Lung (tissue), 12 donors: ENCODE measurements around the gene PUSL1. TPM values are rescaled to one million over a fixed set of nuclear protein-coding genes. Genes with fewer than 3 reads are reported as not detected.

Experiments
- ATAC-seq: fragments of 200-7000 bp; cut with Tn5 transposase; one replicate; pipeline ENCODE4 v1.9.1; 2020; ENCODE audit warnings: moderate number of reproducible peaks; ENCODE audit not compliant: insufficient read depth, low FRiP score
- DNase-seq, 3 donors: peaks; one replicate each; pipeline ENCODE4 v3.0.0-alpha.2; 2013 to 2017
- H3K27ac ChIP-seq, 2 donors: one replicate each; pipeline ENCODE4 v1.5.1; 2013; ENCODE audit warnings: mild to moderate bottlenecking in 2 of 2, moderate library complexity in 2 of 2, control low read depth in 1 of 2, inconsistent platforms in 1 of 2, low read depth in 1 of 2, low read length in 1 of 2
- H3K27me3 ChIP-seq, 3 donors: one replicate each; pipeline ENCODE4 v1.5.1; 2013; ENCODE audit warnings: low read length in 2 of 3; ENCODE audit not compliant: control insufficient read depth in 3 of 3, insufficient read depth in 3 of 3
- H3K36me3 ChIP-seq, 4 donors: one replicate each; pipeline ENCODE4 v1.5.1; 2013; ENCODE audit warnings: low read length in 4 of 4, mild to moderate bottlenecking in 1 of 4, moderate library complexity in 1 of 4; ENCODE audit not compliant: control insufficient read depth in 4 of 4, insufficient read depth in 4 of 4
- H3K4me1 ChIP-seq, 5 donors: one replicate each; pipeline ENCODE4 v1.5.1; 2013; ENCODE audit warnings: low read length in 5 of 5, mild to moderate bottlenecking in 2 of 5, moderate library complexity in 1 of 5; ENCODE audit not compliant: control insufficient read depth in 5 of 5, insufficient read depth in 5 of 5
- H3K4me3 ChIP-seq: one replicate; pipeline ENCODE4 v1.5.1; 2013; ENCODE audit warnings: mild to moderate bottlenecking, control low read depth, moderate library complexity
- H3K9ac ChIP-seq, 2 donors: one replicate each; pipeline ENCODE4 v1.5.1; 2013; ENCODE audit warnings: low read length in 2 of 2, control low read depth in 1 of 2; ENCODE audit not compliant: insufficient read depth in 1 of 2
- H3K9me3 ChIP-seq, 4 donors: one replicate each; pipeline ENCODE4 v1.5.1; 2013; ENCODE audit warnings: low read length in 3 of 4, mild to moderate bottlenecking in 1 of 4, moderate library complexity in 1 of 4; ENCODE audit not compliant: control insufficient read depth in 4 of 4, insufficient read depth in 3 of 4
- CTCF ChIP-seq: IDR thresholded peaks from 2 replicates; pipeline ENCODE4 v1.5.1; 2012; ENCODE audit warnings: mild to moderate bottlenecking; ENCODE audit errors: control extremely low read depth, extremely low read depth
- WGBS, 2 donors: extraction: QIAGEN DNeasy Blood & Tissue Kit; methylation state at CpG; one replicate each; pipeline ENCODE4 v1.1.7; 2013; 5-methylcytosine and 5-hydroxymethylcytosine counted together
- polyA plus RNA-seq, 2 donors: library from polyadenylated mRNA; stranded (reverse); fragments of 200-250 nt; gene quantifications; one replicate each; pipeline ENCODE4 v1.2.1, GENCODE V29; 2013
- total RNA-seq, 2 donors: library from RNA; depleted of rRNA in 1 of 2; stranded (reverse); fragments of >200 nt in 1 of 2; gene quantifications; one replicate each; pipeline ENCODE4 v1.2.1, GENCODE V29; 2014 to 2021
- donor health status: control.
- donor health status: control.
- donor health status: Bipolar disorder and iron deficiency.
- donor health status: healthy.
- donor health status: DM: yes; HTN: yes; CAD: no.

The PUSL1 gene
- total and polyA plus RNA-seq, 4 donors: 11.3 to 23.7 (median 18.6) TPM

DNA sequence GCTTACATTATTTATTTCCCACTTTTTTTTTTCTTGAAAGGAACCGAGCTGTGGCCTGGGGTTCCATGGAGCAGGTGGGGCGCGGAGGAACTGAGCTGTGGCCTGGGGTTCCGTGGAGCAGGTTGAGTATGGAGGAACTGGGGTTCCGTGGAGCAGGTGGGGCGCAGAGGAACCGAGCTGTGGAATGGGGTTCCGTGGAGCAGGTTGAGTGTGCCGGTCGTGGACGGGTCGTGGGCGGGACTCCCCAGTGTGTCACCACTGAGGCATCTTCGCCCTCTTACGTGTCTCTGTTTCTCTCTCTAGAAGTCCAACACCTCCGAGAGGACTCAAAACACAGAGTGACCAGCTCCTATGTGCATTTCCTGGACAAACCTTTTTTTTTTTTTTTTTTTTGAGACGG lies 29.4 kb upstream of the PUSL1 start:
- 91 to 94% methylated on average over 16 to 17 of the region's 17 CpGs for WGBS, 2 donors
- no peak overlapping the region for H3K27ac ChIP-seq
- no peaks in the 10 kb centered on the region for H3K36me3 ChIP-seq
- peaks cover 0 to 7% (median 0%) of the 10 kb centered on the region in 5 donors for H3K4me1 ChIP-seq
- ATAC-seq: no peak
- TF ChIP-seq CTCF: no peak
- H3K9me3 ChIP-seq: peaks cover 0 to 2% (median 0%) of the 10 kb centered on the region in 4 donors
- no peak overlapping the region for H3K4me3 ChIP-seq
- H3K9ac ChIP-seq: no peak overlapping the region
- H3K27me3 ChIP-seq: no peaks in the 10 kb centered on the region
- DNase-seq: no peak

DNA sequence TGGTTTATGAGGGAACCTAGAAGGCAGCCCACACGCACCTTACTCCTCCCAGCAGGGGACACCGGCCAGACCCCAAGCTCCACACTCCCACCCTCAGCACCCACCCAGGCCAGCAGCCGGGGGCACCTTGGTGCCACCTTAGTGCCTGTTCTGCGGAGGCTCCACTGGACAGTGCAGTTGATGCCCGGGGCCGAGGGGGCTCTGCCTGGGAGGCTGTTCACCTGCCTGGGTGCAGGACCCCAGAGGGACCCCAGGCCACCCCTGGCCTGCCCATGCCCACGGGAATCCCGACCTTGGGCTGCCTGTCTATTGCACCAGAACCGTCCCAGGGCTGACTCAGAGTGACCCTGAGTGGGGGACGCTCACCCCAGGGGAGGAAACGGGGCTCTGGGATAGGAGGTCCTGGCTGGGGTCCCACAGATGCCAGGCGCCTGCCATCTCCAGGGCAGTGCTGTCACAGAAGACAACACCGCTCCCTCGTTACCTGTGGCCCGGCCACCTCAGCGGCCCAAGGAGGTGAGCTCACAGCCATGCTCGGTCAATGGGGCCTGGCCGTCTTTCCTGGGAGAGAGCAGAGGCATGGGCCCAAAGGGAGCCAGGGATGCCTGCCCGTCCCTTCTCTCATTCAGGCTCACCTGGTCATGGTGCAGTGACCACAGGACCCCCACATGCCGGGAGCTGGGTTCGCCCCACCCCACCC lies 27.5 kb upstream of the PUSL1 start:
- H3K36me3 ChIP-seq: no peaks in the 10 kb centered on the region
- no peak for DNase-seq
- no peak for TF ChIP-seq CTCF
- no peak overlapping the region for H3K4me3 ChIP-seq
- 92 to 96% methylated on average over 21 of the region's 21 CpGs for WGBS, 2 donors
- H3K9me3 ChIP-seq: peaks cover 0 to 2% (median 0%) of the 10 kb centered on the region in 4 donors
- H3K27me3 ChIP-seq: no peaks in the 10 kb centered on the region
- peaks cover 0 to 2% (median 0%) of the 10 kb centered on the region in 5 donors for H3K4me1 ChIP-seq
- ATAC-seq: no peak
- no peak overlapping the region for H3K9ac ChIP-seq
- no peak overlapping the region for H3K27ac ChIP-seq

GRCh38 chr1:1281533-1282321 lies 26.7 kb upstream of the PUSL1 start:
- Histone ChIP-seq H3K4me1 (peaks cover 0 to 2% (median 0%) of the 10 kb centered on the region in 5 donors), H3K27me3 (no peaks in the 10 kb centered on the region), H3K9ac (no peak overlapping the region), H3K27ac (no peak overlapping the region), H3K9me3 (peaks cover 0 to 2% (median 0%) of the 10 kb centered on the region in 4 donors), H3K4me3 (no peak overlapping the region), H3K36me3 (no peaks in the 10 kb centered on the region)
- TF ChIP-seq CTCF: no peak
- DNase-seq (no peak), ATAC-seq (peak; percentile 30)
- 51 to 65% methylated on average over 24 to 26 of the region's 26 CpGs for WGBS, 2 donors
